NCI-H82 treated with DMSO at 0.1 percent for 48 hours (cell line): Measurements from ENCODE around the gene SH3TC1.

Experiments
- DNase-seq: peaks from one replicate; lab custom pipeline; 2025; ENCODE audit not compliant: unreplicated experiment; lab: John Stamatoyannopoulos, UW

SH3TC1 gene

GRCh38 chr4:8213121-8213520 is 14.0 kb downstream of the SH3TC1 start:
- no peak for DNase-seq

GRCh38 chr4:8214136-8214535 is 15.0 kb downstream of the SH3TC1 start:
- no peak for DNase-seq

- DNase-seq, result no peak
These were observed 15.9 kb downstream of the SH3TC1 start for GRCh38 chr4:8215001-8215427.

GRCh38 chr4:8215641-8216442 is 16.8 kb downstream of the SH3TC1 start:
- no peak for DNase-seq

- DNase-seq, result no peak
These were observed 17.6 kb downstream of the SH3TC1 start for GRCh38 chr4:8216443-8217245.

GRCh38 chr4:8217246-8217511 is 18.1 kb downstream of the SH3TC1 start:
- DNase-seq, result no peak

GRCh38 chr4:8217871-8218270 is 18.8 kb downstream of the SH3TC1 start:
- no peak for DNase-seq

- DNase-seq, result no peak
These were observed 19.4 kb downstream of the SH3TC1 start for GRCh38 chr4:8218371-8219031.

- DNase-seq, result no peak
These were observed 20.1 kb downstream of the SH3TC1 start for GRCh38 chr4:8219236-8219635.

GRCh38 chr4:8220661-8221450 is 21.8 kb downstream of the SH3TC1 start:
- no peak for DNase-seq

GRCh38 chr4:8221476-8221875 is 22.4 kb downstream of the SH3TC1 start:
- DNase-seq, result no peak

GRCh38 chr4:8221985-8222384 is 22.9 kb downstream of the SH3TC1 start:
- DNase-seq, result no peak

- no peak for DNase-seq
These were observed 23.7 kb downstream of the SH3TC1 start for GRCh38 chr4:8222609-8223388.

- DNase-seq, result no peak
These were observed 25.3 kb downstream of the SH3TC1 start for GRCh38 chr4:8224267-8224974.

- DNase-seq, result no peak
These were observed 26.0 kb downstream of the SH3TC1 start for GRCh38 chr4:8224975-8225625.

GRCh38 chr4:8225706-8226443 is 26.8 kb downstream of the SH3TC1 start:
- DNase-seq, result no peak

- DNase-seq, result no peak
These were observed 28.2 kb downstream of the SH3TC1 start for GRCh38 chr4:8227201-8227770.

- no peak for DNase-seq
These were observed 28.8 kb downstream of the SH3TC1 start for GRCh38 chr4:8227771-8228318.
